H9 (cell line): ENCODE data around the gene SRL. TPM values are rescaled to one million over a fixed set of nuclear protein-coding genes. Genes with fewer than 3 reads are reported as not detected.

Experiments
- DNase-seq: peaks from one replicate; pipeline ENCODE4 v3.0.0-alpha.2; 2017
- H2AFZ ChIP-seq: one replicate; pipeline ENCODE4 v1.6.1; 2013; ENCODE audit warnings: mild to moderate bottlenecking, low read length, control low read depth, moderate library complexity
- H2AK5ac ChIP-seq: 2 replicates; pipeline ENCODE4 v1.6.1; 2013; ENCODE audit warnings: low read length, control low read depth, mixed read lengths; ENCODE audit not compliant: insufficient read length
- H2BK120ac ChIP-seq: one replicate; pipeline ENCODE4 v1.6.1; 2013; ENCODE audit warnings: low read depth, mild to moderate bottlenecking, low read length, control low read depth, inconsistent platforms; ENCODE audit not compliant: poor library complexity, severe bottlenecking
- H2BK12ac ChIP-seq: 2 replicates; pipeline ENCODE4 v1.6.1; 2013; ENCODE audit warnings: low read length, control low read depth, mixed read lengths, low read depth; ENCODE audit not compliant: insufficient read length
- H2BK15ac ChIP-seq: 2 replicates; pipeline ENCODE4 v1.6.1; 2013; ENCODE audit warnings: low read depth, low read length, control low read depth
- H2BK20ac ChIP-seq: one replicate; pipeline ENCODE4 v1.6.1; 2013; ENCODE audit warnings: low read depth, mild to moderate bottlenecking, low read length, control low read depth, inconsistent platforms; ENCODE audit not compliant: poor library complexity, severe bottlenecking
- H2BK5ac ChIP-seq: 2 replicates; pipeline ENCODE4 v1.6.1; 2013; ENCODE audit warnings: low read length, control low read depth, mixed read lengths; ENCODE audit not compliant: insufficient read length
- H3K14ac ChIP-seq: 2 replicates; pipeline ENCODE4 v1.6.1; 2013; ENCODE audit warnings: low read length, control low read depth; ENCODE audit not compliant: insufficient read depth
- H3K18ac ChIP-seq: 2 replicates; pipeline ENCODE4 v1.6.1; 2013; ENCODE audit warnings: low read depth, mild to moderate bottlenecking, mixed read lengths, low read length, control low read depth; ENCODE audit not compliant: insufficient read length
- H3K23ac ChIP-seq: 2 replicates; pipeline ENCODE4 v1.6.1; 2013; ENCODE audit warnings: low read length, control low read depth, mixed read lengths, low read depth; ENCODE audit not compliant: insufficient read length
- H3K23me2 ChIP-seq: 2 replicates; pipeline ENCODE4 v1.6.1; 2013; ENCODE audit warnings: low read depth, mild to moderate bottlenecking, mixed read lengths, low read length, control low read depth; ENCODE audit not compliant: insufficient read length, poor library complexity, severe bottlenecking
- H3K27ac ChIP-seq: 2 replicates; pipeline ENCODE4 v1.5.1; 2013; ENCODE audit warnings: low read length, control low read depth, mixed read lengths, low read depth; ENCODE audit not compliant: insufficient read length
- H3K27me3 ChIP-seq: 2 replicates; pipeline ENCODE4 v1.6.1; 2013; ENCODE audit warnings: low read length, control low read depth, inconsistent platforms; ENCODE audit not compliant: insufficient read depth
- H3K4ac ChIP-seq: 2 replicates; pipeline ENCODE4 v1.6.1; 2013; ENCODE audit warnings: low read depth, mild to moderate bottlenecking, control low read depth, inconsistent platforms, low read length, moderate library complexity
- H3K4me1 ChIP-seq: 2 replicates; pipeline ENCODE4 v1.6.1; 2013; ENCODE audit warnings: low read length, control low read depth, inconsistent platforms; ENCODE audit not compliant: insufficient read depth
- H3K4me2 ChIP-seq: 2 replicates; pipeline ENCODE4 v1.6.1; 2013; ENCODE audit warnings: low read length, control low read depth, mixed read lengths; ENCODE audit not compliant: insufficient read length, insufficient read depth
- H3K56ac ChIP-seq: 2 replicates; pipeline ENCODE4 v1.6.1; 2013; ENCODE audit warnings: low read depth, mild to moderate bottlenecking, mixed read lengths, low read length, control low read depth; ENCODE audit not compliant: insufficient read length
- H3K79me1 ChIP-seq: 2 replicates; pipeline ENCODE4 v1.6.1; 2013; ENCODE audit warnings: low read depth, mild to moderate bottlenecking, moderate library complexity, low read length, control low read depth, inconsistent platforms; ENCODE audit not compliant: insufficient read depth, poor library complexity, severe bottlenecking
- H3K79me2 ChIP-seq: 2 replicates; pipeline ENCODE4 v1.6.1; 2013; ENCODE audit warnings: low read length, control low read depth, inconsistent platforms; ENCODE audit not compliant: insufficient read depth
- H3K9ac ChIP-seq: 2 replicates; pipeline ENCODE4 v1.6.1; 2013; ENCODE audit warnings: low read length, control low read depth, mixed read lengths; ENCODE audit not compliant: insufficient read length; ENCODE audit errors: extremely low read depth
- H3K9me3 ChIP-seq: one replicate; pipeline ENCODE4 v1.6.1; 2013; ENCODE audit warnings: low read depth, low read length, inconsistent platforms; ENCODE audit not compliant: control insufficient read depth
- H3T11ph ChIP-seq: one replicate; pipeline ENCODE4 v1.6.1; 2013; ENCODE audit warnings: mild to moderate bottlenecking, low read length, control low read depth, inconsistent platforms
- H4K20me1 ChIP-seq: one replicate; pipeline ENCODE4 v1.6.1; 2013; ENCODE audit not compliant: control insufficient read depth, insufficient read length, insufficient read depth
- H4K5ac ChIP-seq: 2 replicates; pipeline ENCODE4 v1.6.1; 2013; ENCODE audit warnings: low read depth, mild to moderate bottlenecking, mixed read lengths, low read length, control low read depth; ENCODE audit not compliant: insufficient read length
- H4K8ac ChIP-seq: replicated peaks from 2 replicates; pipeline ENCODE4 v1.6.1; 2013; ENCODE audit warnings: low read length, control low read depth, mixed read lengths, low read depth; ENCODE audit not compliant: insufficient read length
- H4K91ac ChIP-seq: 2 replicates; pipeline ENCODE4 v1.6.1; 2013; ENCODE audit warnings: low read depth, mild to moderate bottlenecking, moderate library complexity, mixed read lengths, low read length, control low read depth; ENCODE audit not compliant: insufficient read length
- H3K27ac Mint-ChIP-seq, 3 experiments: 2 replicates in 2 of 3; 3 replicates in 1 of 3; pipeline ENCODE4 v1.8.0; 2020 to 2021; ENCODE audit warnings: mixed read lengths in 3 of 3, mild to moderate bottlenecking in 1 of 3, moderate library complexity in 1 of 3
- H3K27me3 Mint-ChIP-seq: 2 replicates; pipeline ENCODE4 v1.8.0; 2021; ENCODE audit warnings: low read depth, mild to moderate bottlenecking, moderate library complexity, mixed read lengths
- H3K36me3 Mint-ChIP-seq, 3 experiments: 2 replicates in 2 of 3; 3 replicates in 1 of 3; pipeline ENCODE4 v1.8.0; 2020 to 2021; ENCODE audit warnings: low read depth in 3 of 3, mixed read lengths in 3 of 3; ENCODE audit not compliant: insufficient read depth in 1 of 3
- H3K4me1 Mint-ChIP-seq, 2 experiments: 2 replicates each; pipeline ENCODE4 v1.8.0; 2020; ENCODE audit warnings: mixed read lengths in 2 of 2
- H3K4me3 Mint-ChIP-seq, 2 experiments: 2 replicates in 1 of 2; 3 replicates in 1 of 2; pipeline ENCODE4 v1.8.0; 2020 to 2021; ENCODE audit warnings: mild to moderate bottlenecking in 2 of 2, mixed read lengths in 2 of 2, moderate library complexity in 1 of 2
- H3K9me3 Mint-ChIP-seq, 2 experiments: 2 replicates in 1 of 2; 3 replicates in 1 of 2; pipeline ENCODE4 v1.8.0; 2020; ENCODE audit warnings: mild to moderate bottlenecking in 2 of 2, mixed read lengths in 2 of 2, moderate library complexity in 1 of 2
- WGBS: extraction: QIAGEN DNeasy Blood & Tissue Kit; methylation state at CpG from one replicate; pipeline ENCODE4 v1.1.7; 2013; ENCODE audit warnings: missing lambda C conversion rate, low lambda C conversion rate, mixed read lengths; ENCODE audit not compliant: insufficient read length; ENCODE audit errors: extremely low coverage; 5-methylcytosine and 5-hydroxymethylcytosine counted together
- total RNA-seq: library from RNA; stranded (reverse); gene quantifications from 2 replicates; pipeline ENCODE4 v1.2.1, GENCODE V29; 2021
- TF ChIP-seq, protein P1 (sequence below): fragments of 200-600 bp; sonication (generic); conservative IDR thresholded peaks from 3 replicates; pipeline ENCODE4 v1.8.0; 2021; ENCODE audit warnings: antibody characterized with exemption, mild to moderate bottlenecking

The SRL gene
- total RNA-seq, 1 experiment from 2014 or later, result not detected

- Histone ChIP-seq H2BK15ac (no peak overlapping the region), H3K4ac (no peak overlapping the region), H4K91ac (no peak overlapping the region), H4K20me1 (no peaks in the 10 kb centered on the region), H3K9ac (no peak overlapping the region), H3K4me1 (no peaks in the 10 kb centered on the region), H2BK120ac (no peak overlapping the region), H3K27me3 (no peaks in the 10 kb centered on the region), H2BK12ac (no peak overlapping the region), H2BK20ac (no peak overlapping the region), H3K4me2 (peak overlapping the region; percentile 86), H2AFZ (no peak overlapping the region), H3K23ac (no peak overlapping the region), H3K14ac (no peak overlapping the region), H3K23me2 (peaks cover 8% of the 10 kb centered on the region), H4K8ac (no peak overlapping the region), H3K27ac (no peak overlapping the region), H2AK5ac (no peak overlapping the region), H3K56ac (no peak overlapping the region), H3K79me2 (no peaks in the 10 kb centered on the region), H3T11ph (no peak overlapping the region), H3K9me3 (no peaks in the 10 kb centered on the region), H4K5ac (no peak overlapping the region), H2BK5ac (no peak overlapping the region), H3K79me1 (no peaks in the 10 kb centered on the region), H3K18ac (no peak overlapping the region)
- TF ChIP-seq, protein P1, sequence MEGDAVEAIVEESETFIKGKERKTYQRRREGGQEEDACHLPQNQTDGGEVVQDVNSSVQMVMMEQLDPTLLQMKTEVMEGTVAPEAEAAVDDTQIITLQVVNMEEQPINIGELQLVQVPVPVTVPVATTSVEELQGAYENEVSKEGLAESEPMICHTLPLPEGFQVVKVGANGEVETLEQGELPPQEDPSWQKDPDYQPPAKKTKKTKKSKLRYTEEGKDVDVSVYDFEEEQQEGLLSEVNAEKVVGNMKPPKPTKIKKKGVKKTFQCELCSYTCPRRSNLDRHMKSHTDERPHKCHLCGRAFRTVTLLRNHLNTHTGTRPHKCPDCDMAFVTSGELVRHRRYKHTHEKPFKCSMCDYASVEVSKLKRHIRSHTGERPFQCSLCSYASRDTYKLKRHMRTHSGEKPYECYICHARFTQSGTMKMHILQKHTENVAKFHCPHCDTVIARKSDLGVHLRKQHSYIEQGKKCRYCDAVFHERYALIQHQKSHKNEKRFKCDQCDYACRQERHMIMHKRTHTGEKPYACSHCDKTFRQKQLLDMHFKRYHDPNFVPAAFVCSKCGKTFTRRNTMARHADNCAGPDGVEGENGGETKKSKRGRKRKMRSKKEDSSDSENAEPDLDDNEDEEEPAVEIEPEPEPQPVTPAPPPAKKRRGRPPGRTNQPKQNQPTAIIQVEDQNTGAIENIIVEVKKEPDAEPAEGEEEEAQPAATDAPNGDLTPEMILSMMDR, result no peak
- peaks cover 20% of the 10 kb centered on the region for H3K27me3 Mint-ChIP-seq
- H3K4me1 Mint-ChIP-seq, result peaks cover 4 to 12% of the 10 kb centered on the region in 2 experiments
- DNase-seq, result peak; percentile 33
- WGBS, result no CpG with 5 or more reads among the region's 59 CpGs
- no peaks in the 10 kb centered on the region for H3K9me3 Mint-ChIP-seq
- peak overlapping the region; percentile 73 to 81 for H3K4me3 Mint-ChIP-seq
- no peaks in the 10 kb centered on the region for H3K36me3 Mint-ChIP-seq
- H3K27ac Mint-ChIP-seq, result no peak overlapping the region
Measured at GRCh38 chr16:4184038-4184702, 57.7 kb downstream of the SRL start.
